ENCODE data around the gene PIGR.
A peak's percentile ranks its signal among the peaks of the same experiment; 100 is the strongest.

The PIGR gene

DNA sequence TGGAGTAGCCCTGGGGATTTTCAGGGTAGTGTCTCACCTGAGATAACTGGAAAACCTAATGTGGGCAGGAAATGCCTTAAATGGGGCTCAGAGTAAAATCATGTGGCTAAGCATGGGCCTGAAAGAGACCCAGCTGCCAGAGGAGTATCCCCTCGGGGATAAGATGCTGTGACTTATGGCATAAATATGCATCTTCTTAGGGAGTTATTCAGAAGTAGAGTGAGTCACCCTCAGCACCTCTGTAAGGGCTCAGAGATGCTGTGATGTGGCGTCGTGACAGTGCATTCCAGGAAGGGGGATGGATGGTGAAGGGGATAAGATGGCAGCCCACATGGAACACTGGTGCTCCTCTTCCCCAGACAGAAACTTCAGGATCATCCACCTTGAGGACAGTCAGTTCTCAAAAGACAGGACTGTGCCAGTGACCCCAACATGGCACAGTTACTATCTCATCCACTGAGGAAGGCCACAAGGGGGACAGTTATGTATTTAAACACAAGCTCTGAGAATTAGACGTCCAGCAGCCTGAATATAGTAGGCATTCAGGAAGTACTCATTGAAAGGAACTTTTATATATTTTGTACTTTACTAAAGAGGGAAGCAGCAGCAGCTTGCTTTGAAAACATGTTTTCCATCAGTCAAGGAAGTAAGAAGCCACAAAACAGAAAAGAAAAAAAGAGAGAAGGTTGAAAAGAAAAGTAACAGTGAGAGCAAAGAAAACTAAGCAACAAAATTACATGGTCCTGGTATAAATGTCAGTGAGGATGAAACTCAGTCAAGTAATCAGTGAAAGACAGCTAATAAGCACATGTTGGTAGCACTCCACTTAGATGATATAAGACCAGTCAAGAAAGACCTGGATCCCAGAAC lies 40.7 kb downstream of the PIGR start:
- Histone ChIP-seq H3K27me3 (ENCODE audit: insufficient read depth, low read length, poor library complexity) (no peaks in the 10 kb centered on the region), H3K9me3 (ENCODE audit: insufficient read depth, low read length, severe bottlenecking) (no peaks in the 10 kb centered on the region), H2AFZ (ENCODE audit: low read depth, low read length) (no peak overlapping the region), H3K9ac (ENCODE audit: low read depth, low read length) (no peak overlapping the region), H3K79me2 (ENCODE audit: insufficient read depth, low read length) (no peaks in the 10 kb centered on the region), H3K4me3 (ENCODE audit: low read depth in 1 of 2, low read length in 2 of 2) (no peak overlapping the region), H3K27ac (ENCODE audit: low read length) (peak overlapping the region; percentile 74), H3K4me1 (ENCODE audit: insufficient read depth, low read length) (peaks cover 38% of the 10 kb centered on the region), H4K20me1 (ENCODE audit: insufficient read depth, low read length) (no peaks in the 10 kb centered on the region), H3K36me3 (ENCODE audit: insufficient read depth, low read length) (peaks cover 32% of the 10 kb centered on the region), H3K4me2 (ENCODE audit: insufficient read depth, low read length) (no peak overlapping the region; the same call in 1 of the 2 replicates)
- DNase-seq (peak; percentile 66), ATAC-seq (ENCODE audit: insufficient read depth, low read depth) (peak; percentile 88)
- TF ChIP-seq EZH2 (IDR thresholded peaks at IDR 0.05; ENCODE audit: borderline replicate concordance, low read depth, low read length, severe bottlenecking) = no peak
- TF ChIP-seq, protein P1, sequence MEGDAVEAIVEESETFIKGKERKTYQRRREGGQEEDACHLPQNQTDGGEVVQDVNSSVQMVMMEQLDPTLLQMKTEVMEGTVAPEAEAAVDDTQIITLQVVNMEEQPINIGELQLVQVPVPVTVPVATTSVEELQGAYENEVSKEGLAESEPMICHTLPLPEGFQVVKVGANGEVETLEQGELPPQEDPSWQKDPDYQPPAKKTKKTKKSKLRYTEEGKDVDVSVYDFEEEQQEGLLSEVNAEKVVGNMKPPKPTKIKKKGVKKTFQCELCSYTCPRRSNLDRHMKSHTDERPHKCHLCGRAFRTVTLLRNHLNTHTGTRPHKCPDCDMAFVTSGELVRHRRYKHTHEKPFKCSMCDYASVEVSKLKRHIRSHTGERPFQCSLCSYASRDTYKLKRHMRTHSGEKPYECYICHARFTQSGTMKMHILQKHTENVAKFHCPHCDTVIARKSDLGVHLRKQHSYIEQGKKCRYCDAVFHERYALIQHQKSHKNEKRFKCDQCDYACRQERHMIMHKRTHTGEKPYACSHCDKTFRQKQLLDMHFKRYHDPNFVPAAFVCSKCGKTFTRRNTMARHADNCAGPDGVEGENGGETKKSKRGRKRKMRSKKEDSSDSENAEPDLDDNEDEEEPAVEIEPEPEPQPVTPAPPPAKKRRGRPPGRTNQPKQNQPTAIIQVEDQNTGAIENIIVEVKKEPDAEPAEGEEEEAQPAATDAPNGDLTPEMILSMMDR (IDR thresholded peaks at IDR 0.05; ENCODE audit: borderline replicate concordance, extremely low read depth, low read length, poor library complexity, severe bottlenecking) = no peak

DNA sequence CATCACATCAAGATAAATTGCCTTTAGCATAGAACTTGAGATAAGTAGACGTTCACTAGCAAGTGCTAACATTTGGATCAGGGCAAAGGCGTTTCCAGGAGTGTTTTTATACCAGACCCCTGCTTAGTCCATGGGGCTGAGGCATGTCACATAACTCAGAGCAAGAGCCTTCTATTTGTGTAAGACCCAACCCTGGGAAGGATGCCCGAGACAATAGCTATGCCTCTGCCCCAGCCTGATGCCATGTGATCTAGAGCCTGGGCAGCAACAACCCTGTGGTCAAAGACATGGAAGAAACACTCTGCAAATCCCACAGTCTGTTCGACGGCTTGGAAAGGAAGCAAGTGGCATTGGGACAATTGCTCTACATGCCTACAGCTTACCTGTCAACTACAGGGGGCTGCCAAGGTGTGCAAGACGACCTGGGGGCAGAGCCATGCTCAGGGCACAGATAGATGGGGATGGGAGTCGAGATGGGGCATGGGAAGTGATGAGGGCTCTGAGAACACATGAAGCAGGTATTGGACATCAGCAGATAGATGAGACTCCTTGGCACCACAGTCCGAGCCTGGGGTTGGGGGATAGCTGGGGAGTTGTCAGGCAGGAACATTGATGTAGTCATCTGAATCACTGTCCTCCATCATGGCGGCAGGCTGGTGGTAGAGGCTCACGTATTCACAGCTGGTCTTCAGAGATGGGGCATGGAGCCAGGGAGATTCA lies 41.7 kb downstream of the PIGR start:
- Histone ChIP-seq H3K79me2 (ENCODE audit: insufficient read depth, low read length) (no peaks in the 10 kb centered on the region), H2AFZ (ENCODE audit: low read depth, low read length) (no peak overlapping the region), H3K27me3 (ENCODE audit: insufficient read depth, low read length, poor library complexity) (no peaks in the 10 kb centered on the region), H3K4me1 (ENCODE audit: insufficient read depth, low read length) (peaks cover 38% of the 10 kb centered on the region), H3K4me3 (ENCODE audit: low read depth in 1 of 2, low read length in 2 of 2) (no peak overlapping the region), H3K9me3 (ENCODE audit: insufficient read depth, low read length, severe bottlenecking) (no peaks in the 10 kb centered on the region), H4K20me1 (ENCODE audit: insufficient read depth, low read length) (no peaks in the 10 kb centered on the region), H3K27ac (ENCODE audit: low read length) (peak overlapping the region; percentile 48), H3K4me2 (ENCODE audit: insufficient read depth, low read length) (no peak overlapping the region), H3K9ac (ENCODE audit: low read depth, low read length) (no peak overlapping the region), H3K36me3 (ENCODE audit: insufficient read depth, low read length) (peaks cover 26% of the 10 kb centered on the region)
- TF ChIP-seq EZH2 (IDR thresholded peaks at IDR 0.05; ENCODE audit: borderline replicate concordance, low read depth, low read length, severe bottlenecking) = no peak
- TF ChIP-seq, protein P1 (IDR thresholded peaks at IDR 0.05; ENCODE audit: borderline replicate concordance, extremely low read depth, low read length, poor library complexity, severe bottlenecking) = no peak
- DNase-seq (no peak), ATAC-seq (ENCODE audit: insufficient read depth, low read depth) (no peak)

DNA sequence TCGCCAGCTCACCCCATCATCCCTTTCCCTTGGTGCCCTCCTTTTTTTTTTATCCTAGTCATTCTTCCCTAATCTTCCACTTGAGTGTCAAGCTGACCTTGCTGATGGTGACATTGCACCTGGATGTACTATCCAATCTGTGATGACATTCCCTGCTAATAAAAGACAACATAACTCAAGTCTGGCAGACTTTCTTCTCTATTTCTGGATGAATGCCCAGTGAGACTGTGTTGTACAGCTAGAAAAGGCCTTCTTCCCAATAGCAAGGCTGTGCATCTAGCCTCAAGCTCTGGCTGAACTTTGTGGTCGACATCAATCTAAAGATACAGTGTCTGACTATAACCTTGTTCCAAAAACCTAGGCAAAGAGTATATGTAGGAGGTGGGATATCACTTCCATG lies 42.6 kb downstream of the PIGR start:
- TF ChIP-seq, protein P1 (IDR thresholded peaks at IDR 0.05; ENCODE audit: borderline replicate concordance, extremely low read depth, low read length, poor library complexity, severe bottlenecking) = no peak
- no peak for TF ChIP-seq EZH2 (IDR thresholded peaks at IDR 0.05; ENCODE audit: borderline replicate concordance, low read depth, low read length, severe bottlenecking)
- Histone ChIP-seq H3K9me3 (ENCODE audit: insufficient read depth, low read length, severe bottlenecking) (no peaks in the 10 kb centered on the region), H3K36me3 (ENCODE audit: insufficient read depth, low read length) (peaks cover 26% of the 10 kb centered on the region), H3K9ac (ENCODE audit: low read depth, low read length) (no peak overlapping the region), H3K27me3 (ENCODE audit: insufficient read depth, low read length, poor library complexity) (no peaks in the 10 kb centered on the region), H3K27ac (ENCODE audit: low read length) (no peak overlapping the region), H2AFZ (ENCODE audit: low read depth, low read length) (no peak overlapping the region), H3K79me2 (ENCODE audit: insufficient read depth, low read length) (no peaks in the 10 kb centered on the region), H3K4me1 (ENCODE audit: insufficient read depth, low read length) (peaks cover 38% of the 10 kb centered on the region), H3K4me3 (ENCODE audit: low read depth in 1 of 2, low read length in 2 of 2) (no peak overlapping the region), H4K20me1 (ENCODE audit: insufficient read depth, low read length) (no peaks in the 10 kb centered on the region), H3K4me2 (ENCODE audit: insufficient read depth, low read length) (no peak overlapping the region)
- ATAC-seq (ENCODE audit: insufficient read depth, low read depth) = no peak
- no peak for DNase-seq

All from DND-41 (cell line).